ENCODE results near the gene ACOT12.

The ACOT12 gene

DNA sequence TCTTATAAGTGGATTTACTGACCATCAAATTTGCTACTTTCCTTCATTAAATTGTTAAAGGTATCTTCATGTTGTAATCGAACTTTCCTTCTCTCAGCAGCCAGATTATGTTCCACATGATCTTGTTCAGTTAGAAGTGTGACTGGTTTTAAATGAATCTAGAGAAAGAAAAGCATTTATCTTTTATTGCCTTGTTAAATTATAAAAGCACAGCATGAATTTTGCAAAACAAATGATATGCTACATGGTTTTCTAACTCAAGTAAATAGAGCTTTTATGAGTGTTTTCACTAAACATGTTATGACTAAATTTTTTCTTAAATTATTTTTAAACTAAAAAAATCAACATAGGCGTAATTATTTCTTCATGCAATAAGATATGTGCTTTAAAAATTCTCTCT is 34.1 kb downstream of the ACOT12 start:
- H3K4me3 ChIP-seq (ENCODE audit: low read length), result no peak overlapping the region
- TF ChIP-seq CTCF (conservative IDR thresholded peaks at IDR 0.05; ENCODE audit: low read depth, low read length), result no peak
- no peak for DNase-seq (ENCODE audit: low read depth)

DNA sequence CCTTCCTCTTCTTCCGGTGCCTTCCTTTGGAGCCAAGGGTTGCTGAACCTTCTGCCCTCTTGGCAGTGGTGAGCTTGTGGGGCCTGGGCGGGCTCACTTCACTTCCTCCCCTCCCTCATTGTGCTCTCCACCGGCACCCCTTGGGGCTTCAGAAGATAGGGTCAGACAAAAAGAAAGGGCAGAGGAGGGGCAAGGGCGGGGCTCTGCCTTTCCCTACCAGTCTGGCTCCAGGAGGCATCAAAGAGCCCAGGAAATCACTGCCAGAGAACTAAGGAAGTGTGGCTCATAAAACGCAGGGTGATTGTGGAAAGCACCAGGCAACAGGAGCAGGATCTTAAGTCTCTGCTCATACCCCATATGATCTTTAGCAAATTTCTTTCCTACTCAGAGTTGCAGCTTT is 34.8 kb downstream of the ACOT12 start:
- no peak overlapping the region for H3K4me3 ChIP-seq (ENCODE audit: low read length)
- no peak for TF ChIP-seq CTCF (conservative IDR thresholded peaks at IDR 0.05; ENCODE audit: low read depth, low read length)
- no peak for DNase-seq (ENCODE audit: low read depth)

GRCh38 chr5:81355291-81356251 is 38.4 kb downstream of the ACOT12 start:
- H3K4me3 ChIP-seq (ENCODE audit: low read length), result no peak overlapping the region
- no peak for TF ChIP-seq CTCF (conservative IDR thresholded peaks at IDR 0.05; ENCODE audit: low read depth, low read length)
- DNase-seq (ENCODE audit: low read depth), result no peak

DNA sequence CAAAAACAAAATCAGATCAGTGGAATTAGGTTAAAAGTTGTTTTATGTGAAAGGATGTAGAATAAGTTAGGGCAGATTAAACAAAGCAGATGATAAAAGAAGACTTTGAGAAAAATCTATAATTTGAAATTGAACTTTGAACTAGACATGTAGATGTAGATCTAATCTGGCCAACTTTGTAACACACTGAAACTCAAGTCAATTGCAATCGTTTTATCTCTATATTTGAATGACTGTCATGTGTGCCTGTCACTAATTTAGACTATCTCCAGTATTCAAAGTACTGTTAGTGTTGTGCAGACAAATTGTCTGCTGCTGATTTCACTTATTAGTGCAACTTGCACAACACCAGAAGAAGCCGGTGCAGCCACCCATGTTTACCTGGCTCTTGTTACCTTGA is 39.8 kb downstream of the ACOT12 start:
- no peak overlapping the region for H3K4me3 ChIP-seq (ENCODE audit: low read length)
- no peak for DNase-seq (ENCODE audit: low read depth)
- TF ChIP-seq CTCF (conservative IDR thresholded peaks at IDR 0.05; ENCODE audit: low read depth, low read length), result no peak

DNA sequence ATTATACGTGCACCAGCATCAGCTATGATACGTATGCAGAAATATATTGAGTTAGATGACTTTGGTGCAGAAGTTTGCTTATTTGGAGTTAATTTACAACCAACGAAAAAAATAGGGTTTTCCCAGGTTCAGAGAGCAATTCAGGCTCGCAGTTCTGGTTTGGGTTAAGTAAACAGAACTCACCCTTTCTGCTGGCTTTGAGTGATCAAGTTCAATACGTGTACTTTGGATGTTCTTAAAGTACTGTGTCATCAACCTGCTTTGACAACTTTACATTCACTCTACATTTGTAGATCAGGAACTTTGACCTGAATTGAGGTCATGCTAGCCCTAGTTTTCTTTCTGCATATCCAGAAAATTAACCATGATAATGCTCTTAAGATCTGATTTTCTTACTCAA is 40.7 kb downstream of the ACOT12 start:
- no peak for TF ChIP-seq CTCF (conservative IDR thresholded peaks at IDR 0.05; ENCODE audit: low read depth, low read length)
- H3K4me3 ChIP-seq (ENCODE audit: low read length), result no peak overlapping the region
- DNase-seq (ENCODE audit: low read depth), result no peak

GRCh38 chr5:81350507-81350906 is 43.4 kb downstream of the ACOT12 start:
- DNase-seq (ENCODE audit: low read depth), result no peak

More at GRCh38 chr5:81350507-81350906, 43.4 kb downstream of the ACOT12 start:
- no peak for TF ChIP-seq CTCF (conservative IDR thresholded peaks at IDR 0.05; ENCODE audit: low read depth, low read length)
- no peak overlapping the region for H3K4me3 ChIP-seq (ENCODE audit: low read length)
